PC-9 (cell line): Measurements from ENCODE around the gene MRPL34. TPM values are rescaled to one million over a fixed set of nuclear protein-coding genes. Genes with fewer than 3 reads are reported as not detected.

ENCODE experiments used
- BruUV-seq: library from RNA; stranded (reverse); fragments of 400-500 nt; replicated peaks from 2 replicates; lab custom pipeline; 2021; lab: Mats Ljungman, UMichigan
- CTCF ChIA-PET: fragments of 300-600 bp; sonication (Branson Sonifier 250); formaldehyde crosslinking; loops from one replicate; lab custom pipeline; 2022; ENCODE audit warnings: antibody characterized with exemption; lab: Charles Lee
- POLR2A ChIA-PET: fragments of 300-600 bp; sonication (Branson Sonifier 250); formaldehyde crosslinking; loops from one replicate; lab custom pipeline; 2022; ENCODE audit warnings: antibody characterized with exemption; ENCODE audit not compliant: unreplicated experiment; lab: Charles Lee
- DNase-seq, 2 experiments: peaks; one replicate each; pipeline versions ENCODE4 v3.0.0 to v3.0.0-alpha.2; 2015 to 2022; ENCODE audit warnings: mixed read lengths in 1 of 2
- H2AFZ ChIP-seq: fragments of 200-600 bp; sonication (generic); 2 replicates; pipeline ENCODE4 v1.8.1; 2017; ENCODE audit warnings: antibody characterized with exemption
- H3F3A ChIP-seq: fragments of 200-600 bp; sonication (generic); 2 replicates; pipeline ENCODE4 v1.8.1; 2017; ENCODE audit warnings: antibody characterized with exemption, mild to moderate bottlenecking, low read depth; ENCODE audit not compliant: insufficient read depth
- H3K27ac ChIP-seq: fragments of 200-600 bp; sonication (generic); 2 replicates; pipeline ENCODE4 v1.6.1; 2016; ENCODE audit warnings: mixed run types
- H3K27me3 ChIP-seq: fragments of 200-600 bp; sonication (generic); 2 replicates; pipeline ENCODE4 v1.6.1; 2016; ENCODE audit warnings: low read depth, mixed run types; ENCODE audit not compliant: insufficient read depth
- H3K36me3 ChIP-seq: fragments of 200-600 bp; sonication (generic); 2 replicates; pipeline ENCODE4 v1.6.1; 2016; ENCODE audit warnings: low read depth, mixed run types
- H3K4me1 ChIP-seq: fragments of 200-600 bp; sonication (generic); replicated peaks from 2 replicates; pipeline ENCODE4 v1.6.1; 2016; ENCODE audit warnings: mixed run types; ENCODE audit not compliant: insufficient read depth
- H3K4me2 ChIP-seq: fragments of 200-600 bp; sonication (generic); 2 replicates; pipeline ENCODE4 v1.6.1; 2017; ENCODE audit warnings: mixed run types
- H3K4me3 ChIP-seq: fragments of 200-600 bp; sonication (generic); 2 replicates; pipeline ENCODE4 v1.6.1; 2016; ENCODE audit warnings: mixed run types
- H3K79me2 ChIP-seq: fragments of 200-600 bp; sonication (generic); 2 replicates; pipeline ENCODE4 v1.6.1; 2017; ENCODE audit warnings: low read depth, mixed run types
- H3K9me2 ChIP-seq: fragments of 200-600 bp; sonication (generic); 2 replicates; pipeline ENCODE4 v1.8.1; 2017; ENCODE audit warnings: mild to moderate bottlenecking; ENCODE audit not compliant: insufficient read depth
- H3K9me3 ChIP-seq: fragments of 200-600 bp; sonication (generic); 2 replicates; pipeline ENCODE4 v1.8.1; 2016; ENCODE audit warnings: low read depth; ENCODE audit not compliant: insufficient read depth
- H4K20me1 ChIP-seq: fragments of 200-600 bp; sonication (generic); 2 replicates; pipeline ENCODE4 v1.8.1; 2017; ENCODE audit not compliant: insufficient read depth
- EZH2 ChIP-seq: fragments of 200-600 bp; sonication (generic); IDR thresholded peaks from 2 replicates; pipeline ENCODE4 v1.8.0; 2017; ENCODE audit warnings: antibody characterized with exemption, low read depth
- intact Hi-C: fragments of 100-400 bp; cut with micrococcal nuclease; formaldehyde crosslinking; loops from one replicate; pipeline ENCODE4 v1.10.0; 2022; ENCODE audit not compliant: unreplicated experiment
- total RNA-seq: library from RNA; stranded (reverse); gene quantifications from 2 replicates; pipeline ENCODE4 v1.2.3, GENCODE V29; 2021
- TF ChIP-seq, protein P1 (sequence below): fragments of 200-600 bp; sonication (generic); conservative IDR thresholded peaks from 2 replicates; pipeline ENCODE4 v1.6.1; 2017; ENCODE audit warnings: mixed run types, antibody characterized with exemption, mild to moderate bottlenecking, moderate library complexity

The MRPL34 gene
- total RNA-seq, 1 experiment from 2014 or later = 64.8 TPM

DNA sequence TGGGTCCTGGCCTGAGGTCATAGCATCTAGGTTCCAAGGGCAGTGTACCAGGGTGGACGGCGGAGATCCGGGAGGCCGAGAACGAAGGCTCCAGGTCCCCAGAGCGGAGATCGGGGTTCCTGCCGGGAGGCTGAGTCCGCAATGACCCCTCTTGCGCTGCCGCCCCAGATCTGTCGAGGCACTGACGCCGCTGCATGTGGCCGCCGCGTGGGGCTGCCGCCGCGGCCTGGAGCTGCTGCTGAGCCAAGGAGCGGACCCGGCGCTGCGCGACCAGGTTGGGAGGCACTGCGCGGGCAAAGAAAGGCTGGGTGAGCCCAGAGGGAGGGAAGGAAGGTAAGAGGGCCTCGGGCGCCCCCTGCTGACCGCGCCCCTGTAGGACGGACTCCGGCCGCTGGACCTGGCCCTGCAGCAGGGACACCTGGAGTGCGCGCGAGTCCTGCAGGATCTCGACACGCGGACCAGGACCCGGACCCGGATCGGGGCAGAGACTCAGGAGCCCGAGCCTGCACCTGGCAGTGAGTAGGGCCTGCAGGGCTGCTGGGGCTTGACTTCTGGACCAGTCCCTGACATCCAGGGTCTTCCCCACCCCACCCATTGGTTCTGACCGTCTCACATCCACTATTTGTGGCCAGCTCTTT, 23.1 kb upstream of the MRPL34 start:
- H3K27ac ChIP-seq = no peak overlapping the region
- POLR2A ChIA-PET = interaction anchor here (0.7 kb wide), 1 partner anchor 68 kb away, joined by 4 read pairs; the partner anchor contains the start of gene USE1

DNA sequence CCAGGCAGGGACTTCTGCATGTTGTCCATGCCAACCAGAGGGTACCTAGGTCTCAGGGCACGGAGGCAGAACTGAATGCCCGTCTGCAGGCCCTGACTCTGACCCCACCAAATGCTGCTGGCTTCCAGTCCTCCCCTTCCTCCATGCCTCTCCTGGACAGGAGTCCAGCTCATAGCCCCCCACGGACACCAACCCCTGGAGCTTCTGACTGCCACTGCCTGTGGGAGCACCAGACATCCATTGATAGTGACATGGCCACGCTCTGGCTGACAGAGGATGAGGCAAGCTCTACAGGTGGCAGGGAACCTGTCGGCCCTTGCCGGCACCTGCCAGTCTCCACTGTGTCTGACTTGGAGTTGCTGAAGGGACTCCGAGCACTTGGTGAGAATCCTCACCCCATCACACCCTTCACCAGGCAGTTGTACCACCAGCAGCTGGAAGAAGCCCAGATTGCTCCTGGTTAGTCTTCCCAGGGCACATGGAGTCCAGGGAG, 22.1 kb upstream of the MRPL34 start:
- Histone ChIP-seq H3K9me3 (no peaks in the 10 kb centered on the region), H3K9me2 (no peaks in the 10 kb centered on the region), H2AFZ (no peak overlapping the region), H3K4me1 (no peaks in the 10 kb centered on the region), H3K27me3 (no peaks in the 10 kb centered on the region), H3K4me3 (no peak overlapping the region), H3F3A (peaks cover 33% of the 10 kb centered on the region), H3K4me2 (no peak overlapping the region), H3K27ac (no peak overlapping the region), H3K79me2 (no peaks in the 10 kb centered on the region), H3K36me3 (no peaks in the 10 kb centered on the region), H4K20me1 (no peaks in the 10 kb centered on the region)
- CTCF ChIA-PET = no interaction called here
- TF ChIP-seq EZH2 = no peak
- TF ChIP-seq, protein P1, sequence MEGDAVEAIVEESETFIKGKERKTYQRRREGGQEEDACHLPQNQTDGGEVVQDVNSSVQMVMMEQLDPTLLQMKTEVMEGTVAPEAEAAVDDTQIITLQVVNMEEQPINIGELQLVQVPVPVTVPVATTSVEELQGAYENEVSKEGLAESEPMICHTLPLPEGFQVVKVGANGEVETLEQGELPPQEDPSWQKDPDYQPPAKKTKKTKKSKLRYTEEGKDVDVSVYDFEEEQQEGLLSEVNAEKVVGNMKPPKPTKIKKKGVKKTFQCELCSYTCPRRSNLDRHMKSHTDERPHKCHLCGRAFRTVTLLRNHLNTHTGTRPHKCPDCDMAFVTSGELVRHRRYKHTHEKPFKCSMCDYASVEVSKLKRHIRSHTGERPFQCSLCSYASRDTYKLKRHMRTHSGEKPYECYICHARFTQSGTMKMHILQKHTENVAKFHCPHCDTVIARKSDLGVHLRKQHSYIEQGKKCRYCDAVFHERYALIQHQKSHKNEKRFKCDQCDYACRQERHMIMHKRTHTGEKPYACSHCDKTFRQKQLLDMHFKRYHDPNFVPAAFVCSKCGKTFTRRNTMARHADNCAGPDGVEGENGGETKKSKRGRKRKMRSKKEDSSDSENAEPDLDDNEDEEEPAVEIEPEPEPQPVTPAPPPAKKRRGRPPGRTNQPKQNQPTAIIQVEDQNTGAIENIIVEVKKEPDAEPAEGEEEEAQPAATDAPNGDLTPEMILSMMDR = no peak
- no TSS peak for BruUV-seq
- POLR2A ChIA-PET = no interaction called here
- no peak for DNase-seq
- intact Hi-C loops = loop anchor here (5.0 kb wide), 1 partner anchor 511 kb away; no protein-coding TSS in a partner anchor

More for the DNA sequence above, 23.1 kb upstream of the MRPL34 start:
- H3K27me3 ChIP-seq = no peaks in the 10 kb centered on the region
- H3K4me1 ChIP-seq = no peaks in the 10 kb centered on the region
- BruUV-seq = no TSS peak
- TF ChIP-seq, protein P1 = peak; percentile 95
- TF ChIP-seq EZH2 = no peak
- H3F3A ChIP-seq = peaks cover 34% of the 10 kb centered on the region
- no peak overlapping the region for H3K4me3 ChIP-seq
- no peaks in the 10 kb centered on the region for H3K79me2 ChIP-seq
- intact Hi-C loops = loop anchor here (1.0 to 5.0 kb wide), 3 partner anchors 77 to 510 kb away; no protein-coding TSS in a partner anchor
- no peaks in the 10 kb centered on the region for H3K9me3 ChIP-seq
- CTCF ChIA-PET = interaction anchor here (0.5 to 0.7 kb wide), 2 partner anchors 61 to 126 kb away, joined by 3 to 5 read pairs; no protein-coding TSS in a partner anchor
- H3K9me2 ChIP-seq = no peaks in the 10 kb centered on the region
- H4K20me1 ChIP-seq = no peaks in the 10 kb centered on the region
- peak; percentile 61 to 88 for DNase-seq
- 0 out of 2 replicates have a peak, but pooled peaks cover 2% of the 10 kb centered on the region for H3K36me3 ChIP-seq
- H2AFZ ChIP-seq = peak overlapping the region; percentile 56; the same call in 1 of the 2 replicates
- peak overlapping the region; percentile 73 for H3K4me2 ChIP-seq

DNA sequence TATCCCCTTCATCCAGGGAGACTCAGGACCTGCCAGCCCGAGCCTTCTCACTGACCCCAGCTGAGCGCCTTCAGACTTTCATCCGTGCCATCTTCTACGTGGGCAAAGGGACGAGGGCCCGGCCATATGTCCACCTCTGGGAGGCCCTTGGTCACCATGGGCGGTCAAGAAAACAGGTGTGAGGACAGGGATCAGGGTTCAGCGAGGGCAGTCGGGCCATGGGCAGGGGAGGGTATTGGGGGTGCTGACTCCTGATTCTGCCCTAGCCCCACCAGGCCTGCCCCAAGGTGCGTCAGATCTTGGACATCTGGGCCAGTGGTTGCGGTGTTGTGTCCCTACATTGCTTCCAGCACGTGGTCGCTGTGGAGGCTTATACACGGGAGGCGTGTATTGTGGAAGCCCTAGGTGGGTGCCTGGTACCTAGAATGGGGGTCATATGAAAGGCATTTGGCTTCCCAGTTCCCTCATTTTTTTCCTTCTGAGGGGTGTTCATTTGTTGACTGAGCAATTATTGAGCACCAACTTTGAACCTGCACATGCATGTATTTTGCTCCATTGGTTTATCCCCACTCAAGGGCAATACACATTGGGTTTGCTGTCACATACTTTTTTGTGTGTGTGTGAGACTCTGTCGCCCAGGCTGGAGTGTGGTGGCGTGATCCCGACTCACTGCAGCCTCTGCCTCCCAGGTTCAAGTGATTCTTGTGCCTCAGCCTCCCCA, 20.1 kb upstream of the MRPL34 start:
- no TSS peak for BruUV-seq
- intact Hi-C loops = no loop called here
- POLR2A ChIA-PET = no interaction called here
- Histone ChIP-seq H2AFZ (no peak overlapping the region), H3K4me2 (no peak overlapping the region), H4K20me1 (no peaks in the 10 kb centered on the region), H3K4me3 (no peak overlapping the region), H3F3A (peaks cover 15% of the 10 kb centered on the region), H3K27me3 (no peaks in the 10 kb centered on the region), H3K79me2 (no peaks in the 10 kb centered on the region), H3K36me3 (no peaks in the 10 kb centered on the region), H3K27ac (no peak overlapping the region), H3K4me1 (no peaks in the 10 kb centered on the region), H3K9me3 (no peaks in the 10 kb centered on the region), H3K9me2 (no peaks in the 10 kb centered on the region)
- TF ChIP-seq, protein P1 = no peak
- no peak for TF ChIP-seq EZH2
- DNase-seq = no peak
- CTCF ChIA-PET = interaction anchor here (0.6 kb wide), 1 partner anchor 100 kb away, joined by 3 read pairs; no protein-coding TSS in a partner anchor
